ENCODE data around the gene SPP1.
A peak's percentile ranks its signal among the peaks of the same experiment; 100 is the strongest.
"Not testable (repeated sequence)": the region's sequence is repeated elsewhere in the genome, so short reads cannot be mapped to it uniquely, and the experiment has no call there.

The SPP1 gene

GRCh38 chr4:87986508-87986907, 11.0 kb downstream of the SPP1 start:
- no peak for DNase-seq (ENCODE audit: low read depth in 2 of 2)

- no peak for DNase-seq (ENCODE audit: low read depth in 2 of 2)
Measured at GRCh38 chr4:87989765-87990164, 14.3 kb downstream of the SPP1 start.

- no peak for DNase-seq (ENCODE audit: low read depth in 2 of 2)
Measured at GRCh38 chr4:87995435-87995834, 19.9 kb downstream of the SPP1 start.

- not testable (repeated sequence) for DNase-seq (ENCODE audit: low read depth in 2 of 2)
Measured at GRCh38 chr4:87999191-87999691, 23.7 kb downstream of the SPP1 start.

GRCh38 chr4:88001871-88002270, 26.4 kb downstream of the SPP1 start:
- no peak for DNase-seq (ENCODE audit: low read depth in 2 of 2)

- no peak for DNase-seq (ENCODE audit: low read depth in 2 of 2)
Measured at GRCh38 chr4:88002786-88003185, 27.3 kb downstream of the SPP1 start.

GRCh38 chr4:88003261-88003660, 27.7 kb downstream of the SPP1 start:
- no peak for DNase-seq (ENCODE audit: low read depth in 2 of 2)

- no peak for DNase-seq (ENCODE audit: low read depth in 2 of 2)
Measured at GRCh38 chr4:88005076-88005475, 29.6 kb downstream of the SPP1 start.

- no peak for DNase-seq (ENCODE audit: low read depth in 2 of 2)
Measured at GRCh38 chr4:88005946-88006345, 30.4 kb downstream of the SPP1 start.

GRCh38 chr4:88006956-88007303, 31.4 kb downstream of the SPP1 start:
- no peak for DNase-seq (ENCODE audit: low read depth in 2 of 2)

- DNase-seq (ENCODE audit: low read depth in 2 of 2) = peak; percentile 58 to 81
Measured at GRCh38 chr4:88007304-88008121, 32.0 kb downstream of the SPP1 start, which contains the start of gene PKD2. TSS of gene PKD2 (plus strand) at chr4:88007635. CDS start at chr4:88007734, 99 bp downstream.

GRCh38 chr4:88008122-88008742, 32.7 kb downstream of the SPP1 start:
- DNase-seq (ENCODE audit: low read depth in 2 of 2) = peak in 1 of 2 experiments; percentile 16

- no peak for DNase-seq (ENCODE audit: low read depth in 2 of 2)
Measured at GRCh38 chr4:88008743-88009171, 33.2 kb downstream of the SPP1 start.

GRCh38 chr4:88009871-88010270, 34.4 kb downstream of the SPP1 start:
- no peak for DNase-seq (ENCODE audit: low read depth in 2 of 2)

- DNase-seq (ENCODE audit: low read depth in 2 of 2) = no peak
Measured at GRCh38 chr4:88010966-88011365, 35.5 kb downstream of the SPP1 start.

- DNase-seq (ENCODE audit: low read depth in 2 of 2) = no peak
Measured at GRCh38 chr4:88012647-88013046, 37.1 kb downstream of the SPP1 start.

GRCh38 chr4:88014386-88014905, 38.9 kb downstream of the SPP1 start:
- DNase-seq (ENCODE audit: low read depth in 2 of 2) = no peak

GRCh38 chr4:88015659-88016295, 40.3 kb downstream of the SPP1 start:
- DNase-seq (ENCODE audit: low read depth in 2 of 2) = no peak

- no peak for DNase-seq (ENCODE audit: low read depth in 2 of 2)
Measured at GRCh38 chr4:88017516-88018297, 42.2 kb downstream of the SPP1 start.

GRCh38 chr4:88018466-88018865, 43.0 kb downstream of the SPP1 start:
- no peak for DNase-seq (ENCODE audit: low read depth in 2 of 2)

- DNase-seq (ENCODE audit: low read depth in 2 of 2) = no peak
Measured at GRCh38 chr4:88021824-88022223, 46.3 kb downstream of the SPP1 start.

- no peak for DNase-seq (ENCODE audit: low read depth in 2 of 2)
Measured at GRCh38 chr4:88022289-88022688, 46.8 kb downstream of the SPP1 start.

Measured in stimulated activated CD4-positive, alpha-beta T cell treated with anti-CD3 and anti-CD28 coated beads, Interleukin-12 subunit alpha, Interleukin-12 subunit beta, amount 100 ng/mL, for 24 hours (primary cell).